Esophagus squamous epithelium (tissue), 4 donors: Measurements from ENCODE around the gene METAP1.
"Not testable (repeated sequence)": the region's sequence is repeated elsewhere in the genome, so short reads cannot be mapped to it uniquely, and the experiment has no call there.

Experiments
- POLR2A ChIP-seq, 4 donors: fragments of 450-650 bp; IDR thresholded peaks; one replicate each; pipeline ENCODE4 v1.6.1; 2017; ENCODE audit warnings: antibody characterized with exemption in 4 of 4, mild to moderate bottlenecking in 4 of 4, moderate library complexity in 3 of 4
- TF ChIP-seq, protein P1 (sequence below), 6 experiments: fragments of 450-650 bp in 4 of 6; fragments of 200-600 bp in 2 of 6; sonication (generic) in 2 of 6; IDR thresholded peaks; one replicate each; pipeline ENCODE4 v1.5.1; 2016 to 2019; ENCODE audit warnings: antibody characterized with exemption in 6 of 6, mild to moderate bottlenecking in 4 of 6, moderate library complexity in 4 of 6

DNA sequence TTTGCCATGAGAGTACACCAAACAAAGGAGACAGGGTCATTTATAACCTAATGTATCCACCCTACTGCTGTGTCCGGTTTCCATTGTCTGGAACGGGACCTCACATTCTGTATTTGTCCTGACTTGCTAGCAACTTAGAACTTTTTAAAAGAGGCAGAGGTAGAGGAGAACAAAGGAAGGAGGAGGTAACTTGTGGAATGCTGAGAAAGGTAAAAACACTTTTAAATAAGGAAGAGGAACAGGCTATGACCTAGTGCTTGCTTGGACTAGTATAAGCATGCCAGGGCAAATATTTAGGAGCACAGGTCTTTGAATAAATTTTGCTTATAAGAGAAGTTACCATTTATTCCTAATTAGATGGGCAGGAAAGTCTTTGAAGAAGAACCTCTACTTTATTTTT, 96.3 kb downstream of the METAP1 start:
- TF ChIP-seq, protein P1, sequence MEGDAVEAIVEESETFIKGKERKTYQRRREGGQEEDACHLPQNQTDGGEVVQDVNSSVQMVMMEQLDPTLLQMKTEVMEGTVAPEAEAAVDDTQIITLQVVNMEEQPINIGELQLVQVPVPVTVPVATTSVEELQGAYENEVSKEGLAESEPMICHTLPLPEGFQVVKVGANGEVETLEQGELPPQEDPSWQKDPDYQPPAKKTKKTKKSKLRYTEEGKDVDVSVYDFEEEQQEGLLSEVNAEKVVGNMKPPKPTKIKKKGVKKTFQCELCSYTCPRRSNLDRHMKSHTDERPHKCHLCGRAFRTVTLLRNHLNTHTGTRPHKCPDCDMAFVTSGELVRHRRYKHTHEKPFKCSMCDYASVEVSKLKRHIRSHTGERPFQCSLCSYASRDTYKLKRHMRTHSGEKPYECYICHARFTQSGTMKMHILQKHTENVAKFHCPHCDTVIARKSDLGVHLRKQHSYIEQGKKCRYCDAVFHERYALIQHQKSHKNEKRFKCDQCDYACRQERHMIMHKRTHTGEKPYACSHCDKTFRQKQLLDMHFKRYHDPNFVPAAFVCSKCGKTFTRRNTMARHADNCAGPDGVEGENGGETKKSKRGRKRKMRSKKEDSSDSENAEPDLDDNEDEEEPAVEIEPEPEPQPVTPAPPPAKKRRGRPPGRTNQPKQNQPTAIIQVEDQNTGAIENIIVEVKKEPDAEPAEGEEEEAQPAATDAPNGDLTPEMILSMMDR (IDR thresholded peaks at IDR 0.05) = not testable (repeated sequence)
- not testable (repeated sequence) for TF ChIP-seq POLR2A (IDR thresholded peaks at IDR 0.05)
